GM18519 (cell line): ENCODE data around the gene B3GALT6.

Experiments used
- ATAC-seq: cut with Tn5 transposase; IDR thresholded peaks from one replicate; pipeline ENCODE4 v1.9.1; 2021; ENCODE audit warnings: mild to moderate bottlenecking, moderate library complexity; ENCODE audit not compliant: unreplicated experiment, low FRiP score

B3GALT6 gene

DNA sequence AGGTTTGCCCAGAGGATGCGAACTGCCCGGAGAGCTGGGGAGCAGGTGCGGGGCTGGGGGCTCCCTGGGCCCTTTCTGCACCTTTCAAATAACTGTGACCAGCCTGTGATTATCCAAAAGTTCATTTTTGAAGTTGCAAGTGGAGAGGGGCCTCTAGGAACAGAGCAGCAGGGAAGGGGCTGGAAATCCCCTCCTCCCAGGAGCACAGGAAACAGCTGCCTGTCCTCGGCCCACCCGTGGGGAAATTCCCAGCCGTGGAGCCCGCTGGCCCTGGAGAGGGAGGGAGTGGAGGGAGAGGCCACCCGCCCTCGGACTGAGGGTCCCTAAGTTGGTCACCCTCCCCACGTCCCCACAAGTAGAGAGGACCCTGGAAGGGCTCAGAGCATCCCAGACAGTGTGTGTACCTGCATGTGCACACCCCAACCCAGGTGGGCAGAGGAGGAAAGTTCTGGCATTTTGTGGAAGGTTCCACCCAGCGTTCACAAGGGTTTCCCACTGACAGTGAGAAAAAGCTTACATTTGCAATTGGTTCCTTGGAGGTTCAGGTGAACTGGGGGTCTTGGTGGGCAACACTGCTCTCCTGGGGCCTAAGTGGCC is 16.9 kb upstream of the B3GALT6 start:
- no peak for ATAC-seq

DNA sequence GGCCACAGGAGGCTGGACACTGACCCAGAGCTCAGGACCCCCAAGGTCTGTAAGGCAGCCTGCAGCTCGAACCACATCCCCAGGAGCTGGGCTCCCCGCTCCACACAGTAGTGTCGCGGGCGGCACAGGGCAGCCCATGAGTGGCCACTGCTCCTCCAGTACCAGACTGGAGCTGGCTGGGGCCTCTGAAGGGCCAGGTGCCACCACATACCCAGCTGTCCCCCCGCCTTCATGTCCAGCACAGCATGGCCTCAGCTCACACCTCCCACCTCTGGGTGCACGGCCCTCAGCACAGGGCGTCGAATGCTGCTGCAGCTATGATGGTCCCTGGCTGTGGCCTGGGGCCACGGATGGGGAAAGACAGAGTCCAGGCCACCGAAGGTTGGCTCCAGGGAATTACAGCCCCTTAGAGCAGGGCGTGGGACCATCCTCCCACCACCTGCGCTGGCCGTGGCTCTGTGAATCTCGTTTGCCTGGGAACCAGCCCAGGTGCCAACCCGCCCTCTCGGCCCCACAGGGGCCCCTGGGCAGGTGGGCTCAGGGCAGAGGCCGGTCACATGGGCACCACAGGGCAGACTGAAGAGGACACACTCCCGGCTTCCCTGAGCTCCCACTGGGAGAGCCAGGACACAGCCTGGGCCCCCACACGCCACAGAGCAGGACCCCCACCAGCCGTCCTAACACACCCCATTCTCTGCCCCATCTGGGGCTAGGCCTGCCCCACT is 16.0 kb upstream of the B3GALT6 start:
- ATAC-seq, result no peak

DNA sequence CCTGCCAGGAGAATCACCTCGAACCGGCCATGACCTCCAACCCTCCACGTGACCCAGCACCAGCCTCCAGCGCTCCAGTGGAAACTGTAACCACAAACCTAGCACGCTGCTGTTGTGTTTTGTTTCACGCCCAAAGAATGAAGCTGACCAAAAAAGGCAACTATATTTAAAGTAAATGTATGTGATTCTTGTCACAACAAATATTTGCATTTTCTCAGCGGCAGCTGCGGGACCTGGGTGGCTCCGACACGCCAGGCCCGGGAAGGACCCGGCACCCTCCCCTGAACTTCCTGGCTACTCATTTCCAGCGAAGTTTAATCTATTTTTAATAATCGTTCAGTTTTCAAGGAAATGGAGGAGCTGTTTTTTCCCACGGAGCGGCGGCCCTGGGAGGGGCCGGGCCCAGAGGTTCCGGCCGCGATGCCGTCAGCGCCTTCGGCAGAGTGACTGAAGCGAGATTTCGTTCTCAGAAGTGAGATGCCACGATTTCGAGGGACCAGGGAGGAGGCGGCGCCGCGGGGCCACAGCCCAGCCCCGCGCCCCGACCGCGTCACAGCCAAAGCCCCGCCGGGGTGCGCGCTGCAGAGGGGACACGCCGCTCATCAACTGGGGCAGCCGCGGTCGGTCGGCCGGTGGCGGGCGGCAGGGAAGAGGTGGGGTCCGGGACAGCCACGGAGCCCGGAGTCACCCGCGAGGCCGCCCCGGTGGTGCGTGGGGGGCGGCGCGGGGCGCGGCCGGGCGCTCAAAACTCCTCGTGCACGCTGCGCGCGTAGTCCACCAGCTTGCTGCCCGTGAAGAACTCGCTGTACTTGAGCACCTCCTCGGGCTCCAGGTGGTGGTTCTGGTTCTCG is 15.0 kb upstream of the B3GALT6 start:
- no peak for ATAC-seq

DNA sequence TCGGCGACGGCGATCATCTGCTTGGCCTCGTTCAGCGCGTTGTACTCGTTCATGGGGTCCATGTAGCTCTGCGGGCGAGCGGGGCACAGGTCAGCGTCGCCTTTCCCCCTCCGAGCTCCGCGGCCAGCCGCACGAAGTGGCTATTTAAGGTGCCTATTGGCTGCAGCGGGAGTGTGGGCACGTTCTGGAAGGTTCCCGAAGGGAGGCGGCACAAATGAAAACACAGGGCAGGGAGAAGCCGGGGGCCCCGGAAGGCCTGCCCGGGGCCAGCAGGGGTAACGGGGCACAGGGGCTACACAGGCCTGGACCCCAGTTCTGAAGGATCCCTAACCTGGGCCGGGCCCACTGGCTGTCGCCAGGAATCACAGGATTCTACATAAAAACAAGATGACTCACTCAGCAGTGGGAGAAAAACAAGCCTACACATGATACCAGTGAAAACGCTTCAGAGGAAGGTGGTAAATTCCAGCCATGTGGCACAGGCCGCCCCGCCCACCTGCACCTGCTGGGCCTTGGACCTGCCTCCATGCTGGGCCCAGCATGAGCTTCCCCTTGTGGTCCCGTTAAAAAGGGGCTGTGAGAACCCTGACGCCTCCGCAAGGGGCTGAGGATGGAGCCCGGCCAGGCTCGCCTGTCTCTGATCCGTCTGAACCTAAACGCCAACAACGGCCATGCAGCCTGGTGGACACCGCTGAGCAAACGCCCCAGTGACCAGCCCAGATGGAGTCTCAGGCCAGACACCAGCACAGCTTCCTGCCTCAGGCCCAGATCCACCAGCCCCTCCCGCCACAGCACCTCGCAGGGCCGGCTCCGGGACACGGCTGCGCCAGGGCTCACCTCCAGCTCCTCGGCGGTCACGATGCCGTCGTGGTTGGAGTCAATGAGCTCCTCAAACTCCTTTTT is 14.2 kb upstream of the B3GALT6 start:
- ATAC-seq, result no peak

DNA sequence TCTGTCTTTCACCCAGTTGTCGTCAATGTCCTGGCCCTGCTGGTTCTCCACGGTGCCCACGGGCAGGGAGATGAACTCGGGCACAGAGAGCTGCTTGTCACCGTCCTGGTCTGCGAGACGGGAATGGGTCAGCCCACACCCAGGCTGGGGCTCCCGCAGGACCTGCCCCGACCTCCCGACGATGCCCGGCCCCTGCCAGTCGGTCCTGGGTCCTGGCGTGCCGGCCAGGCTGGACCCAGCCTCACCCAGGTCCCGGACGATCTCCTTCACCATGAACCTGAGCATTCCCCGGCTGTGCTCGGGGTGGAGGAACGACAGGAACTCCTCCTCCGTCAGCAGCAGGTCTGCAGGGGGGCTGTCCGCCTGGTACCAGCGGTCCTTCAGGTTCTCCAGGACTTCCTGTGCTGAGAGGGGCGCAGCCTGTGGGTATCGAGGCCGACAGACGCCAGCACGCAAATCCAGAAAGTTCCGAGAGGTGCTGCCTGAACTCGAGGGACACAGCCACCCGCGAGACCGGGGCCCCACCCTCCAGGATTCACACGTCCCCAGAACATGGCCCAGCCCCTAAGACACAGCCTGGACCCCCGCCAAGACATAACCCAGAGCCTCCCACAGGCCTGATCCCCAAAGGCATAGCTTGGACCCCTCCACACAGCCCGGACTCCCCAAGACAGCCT is 13.4 kb upstream of the B3GALT6 start:
- no peak for ATAC-seq

DNA sequence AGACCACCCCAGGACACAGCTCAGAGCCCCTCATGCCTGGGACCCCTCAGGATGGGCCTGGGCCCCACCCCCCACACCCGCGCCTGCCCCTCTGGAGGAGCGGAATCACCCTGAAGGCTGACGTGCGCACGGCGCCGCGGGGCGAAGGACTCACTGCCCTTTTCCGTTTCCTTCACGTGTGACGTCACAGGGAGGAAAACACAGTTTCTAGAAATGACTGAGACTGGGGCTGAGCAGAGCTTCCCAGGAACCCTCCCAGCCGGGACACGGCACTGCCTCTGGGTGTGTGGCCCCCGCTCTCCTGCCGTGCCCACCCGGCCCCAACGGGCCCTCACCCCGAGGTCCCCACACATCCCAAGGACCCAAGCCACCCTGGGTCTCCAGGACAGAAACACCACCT is 12.7 kb upstream of the B3GALT6 start:
- ATAC-seq, result no peak

DNA sequence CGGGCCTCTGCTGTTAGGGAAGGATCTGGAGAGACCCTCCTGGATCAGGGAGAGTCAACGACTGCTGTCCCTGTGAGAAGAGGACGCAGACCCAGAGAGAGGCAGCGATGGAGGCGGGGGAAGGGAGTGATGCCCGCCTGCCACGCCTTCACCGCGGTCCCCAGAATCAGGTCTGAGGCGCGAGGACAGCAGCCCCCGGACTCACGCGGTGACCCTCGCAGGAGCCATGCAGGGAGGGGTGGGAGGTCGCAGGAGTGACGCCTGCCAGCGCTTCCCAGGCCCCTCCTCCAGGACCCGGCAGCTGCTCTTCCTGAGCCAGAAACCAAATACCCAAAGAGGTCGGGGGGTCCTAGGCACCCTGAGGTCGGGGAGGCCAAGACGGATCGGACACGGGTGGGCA is 11.8 kb upstream of the B3GALT6 start:
- ATAC-seq, result no peak

DNA sequence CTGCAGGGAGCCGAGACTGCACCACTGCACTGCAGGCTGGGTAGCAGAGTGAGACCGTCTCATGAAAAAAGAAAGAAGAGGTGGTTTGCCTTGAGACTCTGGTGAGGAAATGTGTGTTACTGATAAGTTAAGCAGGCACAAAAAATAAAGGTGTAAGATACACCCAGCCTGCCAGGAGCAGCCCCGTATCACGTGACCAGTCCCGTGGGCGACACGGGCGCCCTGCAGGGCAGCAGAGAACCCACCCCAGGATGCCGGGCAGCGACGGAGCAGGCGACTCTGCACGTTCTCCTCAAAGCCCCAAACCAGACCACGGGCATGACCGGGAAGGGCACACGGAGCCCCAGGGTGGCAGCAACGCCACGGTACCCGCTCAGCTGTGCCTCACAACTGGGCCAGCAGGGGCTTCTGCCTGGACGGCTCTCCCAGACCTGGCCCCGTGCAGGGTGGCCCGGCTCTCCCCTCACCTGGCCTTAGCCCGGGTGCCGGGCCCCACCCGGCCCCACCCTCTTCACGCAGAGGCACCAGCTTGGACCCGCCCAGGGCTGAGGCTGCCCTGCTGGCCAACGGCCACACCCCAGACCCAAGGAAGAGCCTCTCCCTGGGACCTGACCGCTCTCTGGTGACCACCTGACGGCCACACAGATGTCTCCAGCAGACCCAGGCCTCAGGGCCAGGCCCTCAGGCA is 10.0 kb upstream of the B3GALT6 start:
- no peak for ATAC-seq

DNA sequence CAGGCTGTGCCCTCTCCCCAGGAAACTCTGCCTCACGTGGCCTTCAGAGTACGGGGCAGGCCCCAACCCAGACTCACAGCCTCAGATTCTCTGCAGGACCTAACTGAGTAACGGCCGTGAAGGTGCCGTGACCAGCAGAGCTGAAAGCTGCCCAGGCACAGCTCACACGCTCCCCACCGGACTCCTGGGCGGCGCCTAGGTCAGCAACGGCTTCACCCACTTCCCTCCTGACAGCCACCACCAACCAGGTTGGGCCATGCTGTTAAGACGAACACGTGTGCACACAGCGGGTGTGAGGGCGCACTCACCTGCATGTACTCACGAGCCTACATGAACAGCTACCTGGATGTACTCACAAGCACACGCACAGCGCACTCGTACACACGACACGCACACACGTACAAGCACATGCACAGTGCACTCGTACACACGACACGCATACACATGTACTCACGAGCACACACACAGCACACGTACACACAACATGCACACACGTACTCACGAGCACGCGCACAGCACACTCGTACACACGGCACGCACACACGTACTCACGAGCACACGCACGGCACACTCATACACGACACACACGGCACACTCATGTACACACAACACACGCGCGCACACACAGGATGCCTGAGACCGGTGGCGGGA is 9.3 kb upstream of the B3GALT6 start:
- no peak for ATAC-seq

DNA sequence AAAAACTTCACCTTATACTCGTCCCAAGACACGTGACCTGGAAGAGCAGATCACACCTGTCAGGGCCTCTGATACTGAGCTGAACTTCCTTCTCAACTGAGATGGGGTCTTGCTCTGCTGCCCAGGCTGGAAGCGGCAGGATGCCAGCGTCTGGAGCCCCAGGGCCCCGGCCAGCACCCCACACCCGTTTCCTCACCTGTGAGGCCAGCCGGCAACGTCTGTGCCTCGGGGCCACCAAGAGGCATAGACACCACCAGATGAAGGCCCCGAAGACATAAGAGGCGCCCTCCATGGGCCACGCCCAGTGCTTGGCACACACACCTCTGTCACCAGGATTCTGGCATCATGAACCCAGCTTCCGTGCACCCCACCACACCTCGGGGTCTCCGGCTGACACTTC is 8.7 kb upstream of the B3GALT6 start:
- ATAC-seq, result no peak

DNA sequence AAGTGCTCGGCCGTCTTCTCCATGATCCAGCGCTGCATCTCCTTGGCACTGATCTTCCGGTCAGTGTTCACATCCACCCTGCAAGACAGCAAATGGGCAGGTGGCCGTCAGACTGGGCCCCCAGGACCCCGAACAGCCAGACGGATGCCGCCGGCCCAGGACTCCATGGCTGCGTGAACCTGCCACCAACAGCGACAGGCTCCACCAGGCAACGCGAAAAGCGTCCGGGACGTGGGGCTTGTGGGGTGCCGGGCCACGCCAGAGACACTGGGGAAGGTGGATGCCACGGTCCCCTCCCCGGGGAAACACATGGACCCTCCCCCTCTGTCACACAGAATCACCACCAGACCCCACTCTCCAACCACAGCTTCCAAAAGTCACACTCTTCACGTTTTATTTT is 8.1 kb upstream of the B3GALT6 start:
- ATAC-seq, result no peak

DNA sequence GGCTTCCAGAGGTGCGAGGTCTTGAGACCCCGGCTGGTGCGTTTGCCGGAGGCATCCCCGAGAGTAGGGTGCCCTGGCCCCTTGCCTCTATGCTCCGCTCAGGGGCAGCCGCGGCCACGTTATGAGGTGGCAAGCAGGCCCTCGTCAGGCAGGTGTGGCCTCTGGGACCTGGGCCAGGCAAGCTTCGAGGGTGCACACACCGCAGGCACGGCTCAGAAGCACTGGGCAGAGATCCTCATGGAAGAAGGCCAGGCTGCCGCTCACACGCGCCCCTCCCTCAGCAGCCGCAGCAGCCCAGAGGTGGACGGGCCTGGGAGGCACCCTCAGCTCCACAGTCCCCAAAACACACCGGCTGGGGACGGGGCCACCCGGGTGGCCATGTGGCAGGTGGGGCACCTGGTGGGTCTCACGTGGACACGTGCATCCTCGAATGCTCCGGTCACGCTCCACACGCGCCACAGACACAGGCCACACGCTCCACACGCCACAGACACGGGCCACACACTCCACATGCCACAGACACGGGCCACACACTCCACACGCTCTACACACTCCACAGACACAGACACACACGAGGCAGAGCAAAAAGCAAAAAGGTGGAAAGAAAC is 6.7 kb upstream of the B3GALT6 start:
- ATAC-seq, result no peak

DNA sequence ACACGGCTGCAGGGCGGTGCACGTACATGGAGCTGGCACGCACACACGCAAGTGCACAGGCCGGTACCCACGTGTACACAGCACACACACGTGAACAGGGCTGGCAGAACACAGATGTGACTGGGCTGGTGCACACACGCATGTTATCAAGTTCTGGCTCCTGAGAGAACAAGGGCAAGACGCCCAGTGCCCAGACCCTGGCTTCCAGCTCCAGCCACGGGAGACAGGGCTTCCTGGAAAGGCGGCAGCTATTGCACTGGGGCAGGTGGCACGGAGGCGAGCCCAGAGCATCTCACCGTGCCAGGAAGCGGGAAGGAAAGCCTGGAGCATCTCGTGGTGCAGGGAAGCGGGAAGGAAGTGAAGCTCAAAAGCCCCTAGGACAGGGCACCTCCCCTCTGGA is 6.1 kb upstream of the B3GALT6 start:
- ATAC-seq, result no peak

DNA sequence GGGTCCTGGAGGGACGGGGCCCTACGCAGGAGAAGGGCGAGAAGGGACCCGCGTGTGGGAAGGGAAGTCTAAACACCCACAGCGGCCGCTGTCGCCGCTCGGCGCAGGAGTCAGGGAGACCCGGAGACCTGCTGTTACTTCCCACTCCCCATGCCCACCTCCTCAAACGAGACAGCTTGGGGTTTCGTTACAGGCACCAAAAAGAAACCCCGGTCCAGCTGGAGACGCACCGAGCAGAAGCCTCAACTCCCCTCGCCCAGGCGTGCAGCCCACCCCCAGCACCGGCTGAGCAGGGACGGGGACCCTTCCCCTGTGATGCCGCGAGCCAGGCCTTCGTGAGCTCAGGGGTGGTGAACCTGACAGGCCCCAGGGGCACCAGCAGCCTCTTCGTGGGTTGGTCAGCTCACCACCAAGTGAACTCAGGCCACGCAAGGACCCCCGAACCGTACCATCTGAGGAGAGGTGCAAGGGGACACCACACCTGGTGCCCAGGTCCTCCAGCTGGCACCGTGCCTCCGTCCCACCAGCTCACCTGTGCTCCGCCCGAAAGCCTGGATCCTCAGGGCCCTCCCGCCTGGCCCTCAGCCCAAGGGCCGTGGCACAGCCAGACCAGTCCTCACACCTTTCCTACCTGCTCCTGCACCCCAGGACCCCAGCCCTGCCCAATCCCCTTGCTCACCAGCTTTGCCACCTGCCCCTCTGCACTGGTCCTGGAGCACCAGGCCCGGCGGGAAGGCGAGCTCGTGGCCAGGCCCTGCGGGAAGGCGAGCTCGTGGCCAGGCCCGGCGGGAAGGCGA is 5.3 kb upstream of the B3GALT6 start:
- ATAC-seq, result no peak

DNA sequence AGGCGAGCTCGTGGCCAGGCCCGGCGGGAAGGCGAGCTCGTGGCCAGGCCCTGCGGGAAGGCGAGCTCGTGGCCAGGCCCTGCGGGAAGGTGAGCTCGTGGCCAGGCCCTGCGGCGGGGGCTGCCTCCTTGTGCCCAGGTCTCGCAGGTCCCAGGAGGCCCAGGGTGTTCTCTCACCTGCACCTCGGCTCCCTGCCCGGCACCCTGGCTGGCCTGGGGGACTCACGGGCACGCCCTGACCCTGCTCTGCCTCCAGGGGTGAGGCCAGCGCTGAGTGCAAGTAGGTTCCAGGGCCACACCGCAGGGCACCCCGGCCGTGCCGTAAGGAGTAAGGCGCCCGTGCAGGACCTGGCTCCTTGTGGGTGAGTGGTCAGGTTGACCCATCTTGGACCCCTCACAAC is 4.7 kb upstream of the B3GALT6 start:
- ATAC-seq, result no peak

DNA sequence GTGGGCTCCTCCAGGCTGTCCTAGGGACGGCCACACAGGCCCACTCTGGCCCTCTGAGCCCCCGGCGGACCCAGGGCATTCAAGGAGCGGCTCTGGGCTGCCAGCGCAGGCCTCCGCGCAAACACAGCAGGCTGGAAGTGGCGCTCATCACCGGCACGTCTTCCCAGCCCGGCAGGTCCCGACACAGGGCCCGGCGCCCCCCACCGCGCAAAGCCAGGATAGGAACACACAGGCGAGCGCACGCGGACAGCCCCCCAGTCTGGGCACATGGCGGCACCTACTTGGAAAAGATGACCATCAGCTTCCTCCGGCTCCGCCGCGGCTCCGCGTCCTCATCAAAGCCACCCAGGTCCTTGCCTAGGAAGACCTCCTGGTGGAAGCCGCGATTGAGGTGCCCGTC is 3.9 kb upstream of the B3GALT6 start:
- no peak for ATAC-seq

DNA sequence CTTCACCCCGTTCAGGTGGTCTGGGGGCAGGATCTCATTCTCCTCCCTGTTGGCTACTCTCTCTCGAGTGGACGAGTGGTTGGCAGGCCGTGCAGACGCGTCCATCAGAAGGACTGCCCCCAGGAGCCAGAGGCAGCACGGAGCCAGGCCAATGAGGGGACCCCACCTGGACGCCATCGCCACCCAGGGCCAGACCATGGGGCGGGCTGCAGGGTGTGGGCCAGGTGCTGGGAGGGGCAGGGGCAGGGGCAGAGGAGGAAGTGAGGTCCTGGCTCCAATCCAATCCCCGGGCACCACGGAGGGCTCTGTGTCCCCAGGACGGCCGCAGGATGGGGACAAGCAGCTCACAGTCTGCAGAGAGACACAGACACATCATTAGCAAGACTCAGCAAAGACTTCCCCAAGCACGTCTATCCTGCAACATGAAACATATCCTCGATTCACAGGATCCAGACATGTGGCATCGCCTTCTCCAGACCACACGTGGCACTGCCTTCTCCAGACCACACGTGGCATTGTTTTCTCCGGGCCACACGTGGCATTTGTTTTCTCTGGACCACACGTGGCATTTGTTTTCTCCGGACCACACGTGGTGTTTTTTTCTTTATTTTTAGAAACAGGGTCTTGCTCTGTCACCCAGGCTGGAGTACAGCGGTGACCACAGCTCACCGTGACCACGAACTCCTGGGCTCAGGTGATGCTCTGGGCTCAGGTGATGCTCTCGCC is 3.3 kb upstream of the B3GALT6 start:
- no peak for ATAC-seq
